ENCODE measurements around the gene SMARCD1. TPM values are rescaled to one million over a fixed set of nuclear protein-coding genes. Genes with fewer than 3 reads are reported as not detected.
A peak's percentile ranks its signal among the peaks of the same experiment; 100 is the strongest.

SMARCD1 gene
- total RNA-seq, 1 donor from 2014 or later, result 44.2 TPM

DNA sequence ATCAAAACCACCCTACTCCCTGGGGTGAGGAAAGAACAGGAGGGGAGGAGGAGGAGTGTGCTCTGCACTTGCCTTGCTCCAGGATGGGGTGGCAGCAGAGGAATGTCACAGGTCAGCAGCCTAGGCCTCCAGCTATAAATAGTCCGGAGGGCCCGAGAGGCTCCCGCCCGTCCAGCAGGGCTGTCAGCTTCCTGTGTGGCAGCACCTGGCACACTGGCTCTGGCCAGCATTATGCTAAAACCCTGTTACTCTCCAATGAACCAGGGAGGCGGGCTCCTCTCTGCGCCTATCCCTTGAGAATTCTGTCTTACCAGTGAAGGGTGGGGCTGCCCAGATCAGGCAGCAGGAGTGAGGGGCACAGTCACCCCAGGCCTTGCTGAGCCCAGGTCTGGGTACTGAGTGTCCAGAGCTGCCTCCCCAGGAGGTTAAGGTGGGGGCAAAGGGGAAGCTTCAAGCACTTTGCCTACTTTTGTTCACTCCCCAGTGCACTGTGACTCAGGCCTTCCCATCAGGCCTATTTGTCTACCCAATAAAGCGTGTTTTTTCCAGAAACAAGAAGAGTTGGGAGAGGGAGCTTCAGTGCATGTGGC, 25.7 kb downstream of the SMARCD1 start:
- peaks cover 17% of the 10 kb centered on the region for H3K36me3 ChIP-seq
- TF ChIP-seq, protein P1, sequence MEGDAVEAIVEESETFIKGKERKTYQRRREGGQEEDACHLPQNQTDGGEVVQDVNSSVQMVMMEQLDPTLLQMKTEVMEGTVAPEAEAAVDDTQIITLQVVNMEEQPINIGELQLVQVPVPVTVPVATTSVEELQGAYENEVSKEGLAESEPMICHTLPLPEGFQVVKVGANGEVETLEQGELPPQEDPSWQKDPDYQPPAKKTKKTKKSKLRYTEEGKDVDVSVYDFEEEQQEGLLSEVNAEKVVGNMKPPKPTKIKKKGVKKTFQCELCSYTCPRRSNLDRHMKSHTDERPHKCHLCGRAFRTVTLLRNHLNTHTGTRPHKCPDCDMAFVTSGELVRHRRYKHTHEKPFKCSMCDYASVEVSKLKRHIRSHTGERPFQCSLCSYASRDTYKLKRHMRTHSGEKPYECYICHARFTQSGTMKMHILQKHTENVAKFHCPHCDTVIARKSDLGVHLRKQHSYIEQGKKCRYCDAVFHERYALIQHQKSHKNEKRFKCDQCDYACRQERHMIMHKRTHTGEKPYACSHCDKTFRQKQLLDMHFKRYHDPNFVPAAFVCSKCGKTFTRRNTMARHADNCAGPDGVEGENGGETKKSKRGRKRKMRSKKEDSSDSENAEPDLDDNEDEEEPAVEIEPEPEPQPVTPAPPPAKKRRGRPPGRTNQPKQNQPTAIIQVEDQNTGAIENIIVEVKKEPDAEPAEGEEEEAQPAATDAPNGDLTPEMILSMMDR (IDR thresholded peaks at IDR 0.05), result no peak
- no peaks in the 10 kb centered on the region for H3K9me3 ChIP-seq
- peak overlapping the region; percentile 97 for H3K27ac ChIP-seq
- peak overlapping the region; percentile 33 for H3K4me3 ChIP-seq
- H3K27me3 ChIP-seq (ENCODE audit: low read depth), result no peaks in the 10 kb centered on the region
- ATAC-seq (peak; percentile 33 to 39), DNase-seq (peak; percentile 83)
- H3K4me1 ChIP-seq, result peaks cover 44% of the 10 kb centered on the region
- intact Hi-C loops (cut with DNase I), result no loop called here

DNA sequence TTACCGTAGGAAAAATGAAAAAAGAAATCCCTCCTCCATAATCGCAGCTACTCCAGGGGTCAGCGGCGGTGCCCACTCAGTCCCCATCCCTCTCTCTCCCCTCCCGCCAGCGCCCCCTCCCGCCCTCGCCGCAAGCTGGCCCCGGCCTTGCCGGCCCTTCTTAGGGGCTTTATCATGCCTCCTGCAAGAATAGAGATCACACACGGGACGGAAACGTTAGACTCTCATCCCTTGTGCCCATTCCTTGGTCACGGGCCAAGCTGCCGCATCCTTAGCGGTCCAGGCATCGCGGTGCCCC, 26.2 kb downstream of the SMARCD1 start:
- H3K27ac ChIP-seq, result peak overlapping the region; percentile 97
- no peak for DNase-seq
- peaks cover 22% of the 10 kb centered on the region for H3K36me3 ChIP-seq
- H3K9me3 ChIP-seq, result no peaks in the 10 kb centered on the region
- ATAC-seq, result peak in 1 of 2 donors; percentile 0
- no peaks in the 10 kb centered on the region for H3K27me3 ChIP-seq (ENCODE audit: low read depth)
- peak overlapping the region; percentile 33 for H3K4me3 ChIP-seq
- intact Hi-C loops (cut with DNase I), result no loop called here
- H3K4me1 ChIP-seq, result peaks cover 47% of the 10 kb centered on the region
- TF ChIP-seq, protein P1 (IDR thresholded peaks at IDR 0.05), result no peak

DNA sequence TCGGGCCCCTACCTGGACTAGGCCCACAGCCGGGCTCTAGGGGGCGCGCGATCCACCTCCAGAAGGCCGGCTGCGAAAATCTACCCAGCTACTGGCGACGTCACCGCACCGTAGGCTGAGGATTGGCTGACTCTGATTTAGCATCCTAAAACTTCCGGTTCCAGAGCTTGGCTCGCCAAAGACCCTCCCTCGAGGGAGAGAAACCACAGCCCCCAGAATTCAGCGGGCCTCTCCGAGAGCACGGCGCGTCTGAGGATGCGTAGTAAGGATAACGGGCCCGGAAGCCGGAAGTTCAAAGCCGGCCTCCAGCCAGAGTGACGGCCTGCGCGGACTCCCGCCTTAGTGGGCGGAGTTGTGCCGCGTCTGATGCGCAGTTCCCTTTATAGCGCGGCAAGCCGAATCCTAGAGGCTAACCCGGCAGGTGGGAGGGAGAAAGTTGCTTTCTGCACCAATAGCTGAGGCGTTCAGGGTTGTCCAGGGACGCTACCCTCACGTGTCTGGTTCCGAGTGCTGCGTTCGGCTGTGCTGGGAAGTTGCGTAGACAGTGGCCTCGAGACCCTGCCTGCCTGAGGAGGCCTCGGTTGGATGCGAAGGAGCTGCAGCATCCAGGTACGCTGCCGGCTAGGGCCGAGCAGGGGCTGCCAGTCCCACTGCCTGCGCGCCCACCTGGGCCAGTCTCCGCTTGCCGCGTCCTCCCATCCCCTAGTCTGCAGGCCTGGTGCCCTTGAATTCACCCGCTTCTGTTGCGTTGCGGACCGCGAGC, 26.7 kb downstream of the SMARCD1 start, which contains the start of gene COX14:
Gene COX14 (plus strand): TSS at position 544 of the 763 bp plus-strand sequence. CDS start 7,808 bp downstream, outside the sequence.
- TF ChIP-seq, protein P1 (IDR thresholded peaks at IDR 0.05), result peak; percentile 83
- DNase-seq, result peak; percentile 99
- Histone ChIP-seq H3K27me3 (ENCODE audit: low read depth) (no peaks in the 10 kb centered on the region), H3K9me3 (no peaks in the 10 kb centered on the region), H3K4me3 (peak within 1 kb of the TSS; percentile 78), H3K36me3 (peaks cover 25% of the 10 kb centered on the region), H3K27ac (peak within 1 kb of the TSS; percentile 97), H3K4me1 (peaks cover 52% of the 10 kb centered on the region)
- ATAC-seq, result peak; percentile 93 to 96
- intact Hi-C loops (cut with DNase I), result no loop called here

DNA sequence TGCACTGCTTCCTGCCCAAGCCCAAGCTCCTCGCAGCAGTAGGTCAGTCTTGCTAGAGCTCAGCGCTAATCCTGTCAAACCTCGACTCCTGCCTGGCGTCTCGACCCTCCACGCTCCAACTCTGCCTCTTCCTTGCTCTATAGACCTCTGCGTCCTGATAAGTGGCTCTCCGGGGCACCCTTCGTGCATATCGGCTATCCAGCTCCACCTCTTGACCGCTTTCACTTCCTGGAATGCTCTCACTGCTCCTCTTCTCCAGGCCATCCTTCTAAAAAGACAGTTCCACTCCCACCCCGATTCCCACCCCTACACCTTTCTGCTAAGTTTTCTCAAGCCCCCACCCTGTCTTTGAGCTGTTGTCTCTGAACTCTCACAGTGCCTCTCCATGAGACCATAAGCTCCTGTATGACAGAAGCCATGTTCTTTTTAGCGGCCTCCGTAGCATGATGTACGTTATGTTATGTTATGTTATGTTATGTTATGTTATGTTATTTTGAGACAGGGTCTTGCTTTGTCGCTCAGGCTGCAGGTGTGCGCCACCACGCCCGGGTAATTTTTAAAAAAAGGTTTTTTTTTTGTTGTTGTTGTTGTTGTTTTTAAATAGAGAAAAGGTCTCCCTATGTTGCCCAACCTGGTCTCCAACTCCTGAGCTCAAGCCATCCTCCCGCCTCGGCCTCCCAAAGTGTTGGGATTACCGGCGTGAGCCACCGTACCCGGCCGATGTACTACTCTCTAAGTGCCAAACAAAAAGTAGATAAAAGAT, 27.5 kb downstream of the SMARCD1 start:
- peak; percentile 0 to 14 for ATAC-seq
- Histone ChIP-seq H3K27me3 (ENCODE audit: low read depth) (no peaks in the 10 kb centered on the region), H3K4me3 (peak overlapping the region; percentile 78), H3K9me3 (no peaks in the 10 kb centered on the region), H3K36me3 (peaks cover 25% of the 10 kb centered on the region), H3K4me1 (peaks cover 54% of the 10 kb centered on the region), H3K27ac (peak overlapping the region; percentile 97)
- TF ChIP-seq, protein P1 (IDR thresholded peaks at IDR 0.05), result no peak
- intact Hi-C loops (cut with DNase I), result no loop called here
- no peak for DNase-seq

DNA sequence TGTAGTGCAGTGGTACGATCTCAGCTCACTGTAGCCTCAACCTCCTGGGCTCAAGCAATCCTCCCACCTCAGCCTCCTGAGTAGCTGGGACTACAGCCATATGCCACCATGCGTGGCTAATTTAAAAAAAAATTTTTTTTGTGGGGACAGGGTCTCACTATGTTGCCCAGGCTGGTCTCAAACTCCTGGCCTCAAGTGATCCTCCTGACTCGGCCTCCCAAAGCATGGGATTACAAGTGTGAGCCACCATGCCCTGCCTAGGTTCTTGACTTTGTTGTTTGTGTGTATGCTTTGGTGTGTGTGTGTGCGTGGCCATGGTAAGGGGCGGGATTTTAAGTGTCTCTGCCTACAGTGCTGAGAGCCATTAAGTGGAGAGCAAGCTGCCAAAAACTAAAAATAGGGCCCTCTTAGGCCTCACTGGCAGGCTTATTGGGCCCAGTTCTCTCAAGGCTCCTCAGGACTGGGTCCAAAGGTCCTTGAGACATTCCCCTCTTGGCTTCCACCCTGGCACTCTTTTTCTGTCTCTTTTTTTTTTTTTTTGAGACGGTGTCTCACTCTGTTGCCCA, 32.0 kb downstream of the SMARCD1 start:
- TF ChIP-seq, protein P1 (IDR thresholded peaks at IDR 0.05), result no peak
- ATAC-seq (peak; percentile 85 to 91), DNase-seq (peak; percentile 64)
- H3K4me1 ChIP-seq, result peaks cover 35% of the 10 kb centered on the region
- intact Hi-C loops (cut with DNase I), result no loop called here
- peak overlapping the region; percentile 13 for H3K27ac ChIP-seq
- H3K4me3 ChIP-seq, result no peak overlapping the region
- no peaks in the 10 kb centered on the region for H3K9me3 ChIP-seq
- H3K36me3 ChIP-seq, result peaks cover 66% of the 10 kb centered on the region
- H3K27me3 ChIP-seq (ENCODE audit: low read depth), result no peaks in the 10 kb centered on the region

All from lower lobe of right lung (tissue), 2 donors.